A549 (cell line): ENCODE results near the gene CFHR2.
"Not testable (repeated sequence)": the region's sequence is repeated elsewhere in the genome, so short reads cannot be mapped to it uniquely, and the experiment has no call there.

Experiments
- CBX8 ChIP-seq: fragments of 200-600 bp; sonication (generic); IDR thresholded peaks from 2 replicates; pipeline ENCODE4 v1.6.1; 2016
- CTCF ChIP-seq: fragments of >200 bp; sonication (Bioruptor Twin); formaldehyde crosslinking; IDR thresholded peaks from 3 replicates; pipeline ENCODE4 v1.5.1; 2016
- E2F6 ChIP-seq: IDR thresholded peaks from 2 replicates; pipeline ENCODE4 v1.6.1; 2012; ENCODE audit warnings: low read depth, borderline replicate concordance
- KDM5A ChIP-seq: fragments of 200-600 bp; sonication (generic); IDR thresholded peaks from 2 replicates; pipeline ENCODE4 v1.6.1; 2016; ENCODE audit warnings: antibody characterized with exemption, mild to moderate bottlenecking
- MYC ChIP-seq: IDR thresholded peaks from 2 replicates; pipeline ENCODE4 v1.6.1; 2012; ENCODE audit warnings: mild to moderate bottlenecking, inconsistent platforms, low read length, improper control_type of control experiment, borderline replicate concordance

- not testable (repeated sequence) for TF ChIP-seq CBX8, CTCF, KDM5A, MYC, E2F6
Measured at GRCh38 chr1:196982247-196982646, 38.7 kb downstream of the CFHR2 start.
